Trophoblast cell (in vitro differentiated cells and primary cell): ENCODE results near the gene FUT7.
"Not testable (repeated sequence)": the region's sequence is repeated elsewhere in the genome, so short reads cannot be mapped to it uniquely, and the experiment has no call there.

ENCODE experiments used
- DNase-seq, 2 donors: peaks; one replicate each; pipeline ENCODE4 v3.0.0-alpha.2; 2016
- H2AFZ ChIP-seq: 2 replicates; pipeline ENCODE4 v1.6.1; 2013; ENCODE audit warnings: low read length, moderate library complexity, mild to moderate bottlenecking; ENCODE audit not compliant: insufficient read depth, poor library complexity
- H2AK5ac ChIP-seq: 2 replicates; pipeline ENCODE4 v1.6.1; 2013; ENCODE audit warnings: mild to moderate bottlenecking, low read length
- H2BK120ac ChIP-seq: 2 replicates; pipeline ENCODE4 v1.6.1; 2013; ENCODE audit warnings: low read length, mild to moderate bottlenecking, moderate library complexity; ENCODE audit not compliant: insufficient read depth, poor library complexity
- H2BK12ac ChIP-seq: 2 replicates; pipeline ENCODE4 v1.6.1; 2013; ENCODE audit warnings: mild to moderate bottlenecking, low read length, moderate library complexity
- H2BK5ac ChIP-seq: 2 replicates; pipeline ENCODE4 v1.6.1; 2013; ENCODE audit warnings: low read length, low read depth, moderate library complexity, mild to moderate bottlenecking; ENCODE audit not compliant: poor library complexity
- H3K14ac ChIP-seq: 2 replicates; pipeline ENCODE4 v1.6.1; 2013; ENCODE audit warnings: mild to moderate bottlenecking, low read length
- H3K18ac ChIP-seq: 2 replicates; pipeline ENCODE4 v1.6.1; 2013; ENCODE audit warnings: mild to moderate bottlenecking, low read length
- H3K23ac ChIP-seq: 2 replicates; pipeline ENCODE4 v1.6.1; 2013; ENCODE audit warnings: low read length
- H3K27ac ChIP-seq: 2 replicates; pipeline ENCODE4 v1.5.1; 2013; ENCODE audit warnings: low read depth, mild to moderate bottlenecking, inconsistent platforms, low read length, moderate library complexity
- H3K27me3 ChIP-seq: 2 replicates; pipeline ENCODE4 v1.6.1; 2013; ENCODE audit warnings: inconsistent platforms, mild to moderate bottlenecking, low read length, moderate library complexity; ENCODE audit not compliant: insufficient read depth
- H3K36me3 ChIP-seq, 2 experiments: 1 replicate in 1 of 2; 2 replicates in 1 of 2; pipeline ENCODE4 v1.6.1; 2013; ENCODE audit warnings: low read length in 2 of 2, mild to moderate bottlenecking in 2 of 2, moderate library complexity in 1 of 2; ENCODE audit not compliant: insufficient read depth in 2 of 2, control insufficient read depth in 1 of 2
- H3K4ac ChIP-seq: 2 replicates; pipeline ENCODE4 v1.6.1; 2013; ENCODE audit warnings: low read depth, mild to moderate bottlenecking, low read length, moderate library complexity
- H3K4me1 ChIP-seq, 2 experiments: 1 replicate in 1 of 2; 2 replicates in 1 of 2; pipeline ENCODE4 v1.6.1; 2013; ENCODE audit warnings: low read length in 2 of 2, mild to moderate bottlenecking in 2 of 2, moderate library complexity in 1 of 2; ENCODE audit not compliant: insufficient read depth in 2 of 2, control insufficient read depth in 1 of 2
- H3K4me2 ChIP-seq: 2 replicates; pipeline ENCODE4 v1.6.1; 2013; ENCODE audit warnings: inconsistent platforms, mild to moderate bottlenecking, low read length, moderate library complexity
- H3K4me3 ChIP-seq: 2 replicates; pipeline ENCODE4 v1.5.1; 2013; ENCODE audit warnings: mild to moderate bottlenecking, low read depth, low read length, inconsistent platforms
- H3K79me1 ChIP-seq: one replicate; pipeline ENCODE4 v1.6.1; 2013; ENCODE audit warnings: low read length
- H3K79me2 ChIP-seq: 2 replicates; pipeline ENCODE4 v1.6.1; 2013; ENCODE audit warnings: low read length, mild to moderate bottlenecking; ENCODE audit not compliant: control insufficient read depth, insufficient read depth, poor library complexity
- H3K9ac ChIP-seq: 2 replicates; pipeline ENCODE4 v1.6.1; 2013; ENCODE audit warnings: mild to moderate bottlenecking, low read length
- H3K9me3 ChIP-seq: 2 replicates; pipeline ENCODE4 v1.6.1; 2013; ENCODE audit warnings: low read depth, mild to moderate bottlenecking, control low read depth, inconsistent platforms, low read length; ENCODE audit not compliant: insufficient read depth
- H4K12ac ChIP-seq: 2 replicates; pipeline ENCODE4 v1.6.1; 2013; ENCODE audit warnings: low read depth, mild to moderate bottlenecking, low read length, moderate library complexity
- H4K8ac ChIP-seq: 2 replicates; pipeline ENCODE4 v1.6.1; 2013; ENCODE audit warnings: low read depth, mild to moderate bottlenecking, low read length, moderate library complexity
- H4K91ac ChIP-seq: one replicate; pipeline ENCODE4 v1.6.1; 2013; ENCODE audit warnings: low read depth, mild to moderate bottlenecking, low read length, moderate library complexity
- WGBS: extraction: QIAGEN DNeasy Blood & Tissue Kit; methylation state at CpG from one replicate; pipeline ENCODE4 v1.1.7; 2013; ENCODE audit warnings: missing lambda C conversion rate; ENCODE audit not compliant: insufficient read length, insufficient coverage; ENCODE audit errors: extremely low coverage; 5-methylcytosine and 5-hydroxymethylcytosine counted together

Gene FUT7

GRCh38 chr9:137006116-137007003, 25.5 kb downstream of the FUT7 start:
- DNase-seq, result no peak
- Histone ChIP-seq H3K27ac (no peak overlapping the region), H3K4me2 (no peak overlapping the region), H4K12ac (no peak overlapping the region), H3K79me2 (no peaks in the 10 kb centered on the region), H3K23ac (no peak overlapping the region), H3K79me1 (no peaks in the 10 kb centered on the region), H3K27me3 (no peaks in the 10 kb centered on the region), H4K91ac (no peak overlapping the region), H3K4me3 (peak overlapping the region; percentile 9), H2AFZ (no peak overlapping the region), H3K9me3 (peaks cover 4% of the 10 kb centered on the region), H2BK5ac (no peak overlapping the region), H3K36me3 (no peaks in the 10 kb centered on the region), H3K18ac (no peak overlapping the region), H2BK12ac (no peak overlapping the region), H2AK5ac (no peak overlapping the region), H3K9ac (no peak overlapping the region), H2BK120ac (no peak overlapping the region), H3K4me1 (no peaks in the 10 kb centered on the region), H3K4ac (no peak overlapping the region), H4K8ac (no peak overlapping the region), H3K14ac (no peak overlapping the region)
- WGBS, result no CpG with 5 or more reads among the region's 24 CpGs

- H2BK12ac ChIP-seq, H3K4me3 ChIP-seq, H4K8ac ChIP-seq, H3K27me3 ChIP-seq, H2BK5ac ChIP-seq, H4K12ac ChIP-seq, H3K4me1 ChIP-seq, H2AFZ ChIP-seq, H3K14ac ChIP-seq, H3K4ac ChIP-seq, H3K23ac ChIP-seq, H3K79me1 ChIP-seq, H3K9me3 ChIP-seq, H2AK5ac ChIP-seq, H3K27ac ChIP-seq, H3K4me2 ChIP-seq, H4K91ac ChIP-seq, H3K36me3 ChIP-seq, H2BK120ac ChIP-seq, H3K9ac ChIP-seq, H3K18ac ChIP-seq, H3K79me2 ChIP-seq, DNase-seq: not testable (repeated sequence)
- no CpG with 5 or more reads among the region's 17 CpGs for WGBS
These were observed 27.6 kb downstream of the FUT7 start for GRCh38 chr9:137004285-137004684.

- Histone ChIP-seq H3K27me3 (no peaks in the 10 kb centered on the region), H3K4me3 (peak overlapping the region; percentile 47), H3K4ac (no peak overlapping the region), H4K91ac (no peak overlapping the region), H2BK5ac (no peak overlapping the region), H2BK120ac (no peak overlapping the region), H3K9me3 (peaks cover 4% of the 10 kb centered on the region), H4K8ac (no peak overlapping the region), H3K9ac (no peak overlapping the region), H3K18ac (no peak overlapping the region), H2BK12ac (no peak overlapping the region), H3K79me1 (peaks cover 15% of the 10 kb centered on the region), H2AK5ac (no peak overlapping the region), H4K12ac (no peak overlapping the region), H3K27ac (no peak overlapping the region), H3K79me2 (no peaks in the 10 kb centered on the region), H2AFZ (no peak overlapping the region), H3K36me3 (no peaks in the 10 kb centered on the region), H3K4me2 (no peak overlapping the region), H3K14ac (no peak overlapping the region), H3K23ac (no peak overlapping the region), H3K4me1 (peaks cover 7 to 15% of the 10 kb centered on the region in 2 experiments)
- DNase-seq, result peak in 1 of 2 donors; percentile 22
- no CpG with 5 or more reads among the region's 10 CpGs for WGBS
These were observed 29.2 kb downstream of the FUT7 start for GRCh38 chr9:137002646-137003041.

- H3K9ac ChIP-seq, result no peak overlapping the region
- H3K23ac ChIP-seq, result no peak overlapping the region
- H3K4ac ChIP-seq, result no peak overlapping the region
- WGBS, result no CpG with 5 or more reads among the region's 20 CpGs
- no peak overlapping the region for H3K14ac ChIP-seq
- no peak overlapping the region for H4K12ac ChIP-seq
- no peak for DNase-seq
- H4K91ac ChIP-seq, result no peak overlapping the region
- H3K4me2 ChIP-seq, result no peak overlapping the region
- no peak overlapping the region for H3K18ac ChIP-seq
- no peaks in the 10 kb centered on the region for H3K27me3 ChIP-seq
- H2BK5ac ChIP-seq, result no peak overlapping the region
- H3K9me3 ChIP-seq, result peaks cover 4% of the 10 kb centered on the region
- no peak overlapping the region for H3K27ac ChIP-seq
- H4K8ac ChIP-seq, result no peak overlapping the region
- H2BK12ac ChIP-seq, result no peak overlapping the region
- no peaks in the 10 kb centered on the region for H3K36me3 ChIP-seq
- H3K4me1 ChIP-seq, result peaks cover 13 to 21% of the 10 kb centered on the region in 2 experiments
- H2AK5ac ChIP-seq, result no peak overlapping the region
- peak overlapping the region; percentile 1 for H3K4me3 ChIP-seq
- H2AFZ ChIP-seq, result no peak overlapping the region
- H3K79me1 ChIP-seq, result peaks cover 20% of the 10 kb centered on the region
- peak overlapping the region; percentile 6 for H2BK120ac ChIP-seq
- H3K79me2 ChIP-seq, result peaks cover 4% of the 10 kb centered on the region
These were observed 29.8 kb downstream of the FUT7 start for GRCh38 chr9:137001857-137002645.
